BLaER1 treated with 17β-estradiol and CSF1 and Interleukin-3, amounts not matched to agents 10 nM and 100 nM (cell line): ENCODE measurements around the gene SPRN.

Experiments used
- H3K27ac ChIP-seq, 11 experiments: shearing (Covaris generic); formaldehyde crosslinking; 2 replicates each; pipeline ENCODE4 v1.8.1; 2022
- H3K27me3 ChIP-seq, 11 experiments: shearing (Covaris generic); formaldehyde crosslinking; 2 replicates each; pipeline ENCODE4 v1.8.1; 2022
- H3K36me3 ChIP-seq, 11 experiments: shearing (Covaris generic); formaldehyde crosslinking; 2 replicates each; pipeline ENCODE4 v1.8.1; 2022
- H3K4me1 ChIP-seq, 10 experiments: shearing (Covaris generic); formaldehyde crosslinking; 2 replicates each; pipeline ENCODE4 v1.8.1; 2022
- H3K4me2 ChIP-seq, 11 experiments: shearing (Covaris generic); formaldehyde crosslinking; 2 replicates each; pipeline ENCODE4 v1.8.1; 2022
- H3K4me3 ChIP-seq, 10 experiments: shearing (Covaris generic); formaldehyde crosslinking; 2 replicates each; pipeline ENCODE4 v1.8.1; 2022
- H3K9ac ChIP-seq, 11 experiments: shearing (Covaris generic); formaldehyde crosslinking; 2 replicates each; pipeline ENCODE4 v1.8.1; 2022
- H3K9me3 ChIP-seq, 11 experiments: shearing (Covaris generic); formaldehyde crosslinking; replicated peaks in 1 of 11; 2 replicates each; pipeline ENCODE4 v1.8.1; 2022
- H4K20me1 ChIP-seq, 11 experiments: shearing (Covaris generic); formaldehyde crosslinking; 2 replicates each; pipeline ENCODE4 v1.8.1; 2022
- Cebpa-rat ChIP-seq, 11 experiments: shearing (Covaris generic); IDR thresholded peaks; 2 replicates each; pipeline ENCODE4 v1.8.1; 2022

SPRN gene

GRCh38 chr10:133373174-133374090 is 51.0 kb downstream of the SPRN start, which contains the start of gene ECHS1:
Gene ECHS1, minus strand, starts transcription at chr10:133373354. Its CDS starts 21 bp downstream, at chr10:133373333.
- Histone ChIP-seq H3K36me3 (peaks cover 24 to 35% (median 29%) of the 10 kb centered on the region in 11 experiments), H3K4me3 (peak within 1 kb of the TSS; percentile 61 to 83 (median 70)), H3K27ac (peak within 1 kb of the TSS; percentile 81 to 96 (median 89)), H3K9me3 (no peaks in the 10 kb centered on the region), H3K9ac (peak within 1 kb of the TSS; percentile 83 to 91 (median 87)), H3K4me1 (peaks cover 29 to 44% (median 36%) of the 10 kb centered on the region in 10 experiments), H3K27me3 (no peaks in the 10 kb centered on the region; a peak in 1 of 22 replicates), H3K4me2 (peak within 1 kb of the TSS; percentile 81 to 94 (median 87)), H4K20me1 (peaks cover 0 to 25% (median 6%) of the 10 kb centered on the region in 11 experiments; a peak in 10 of 22 replicates)
- no peak for TF ChIP-seq Cebpa-rat (IDR thresholded peaks at IDR 0.05)

DNA sequence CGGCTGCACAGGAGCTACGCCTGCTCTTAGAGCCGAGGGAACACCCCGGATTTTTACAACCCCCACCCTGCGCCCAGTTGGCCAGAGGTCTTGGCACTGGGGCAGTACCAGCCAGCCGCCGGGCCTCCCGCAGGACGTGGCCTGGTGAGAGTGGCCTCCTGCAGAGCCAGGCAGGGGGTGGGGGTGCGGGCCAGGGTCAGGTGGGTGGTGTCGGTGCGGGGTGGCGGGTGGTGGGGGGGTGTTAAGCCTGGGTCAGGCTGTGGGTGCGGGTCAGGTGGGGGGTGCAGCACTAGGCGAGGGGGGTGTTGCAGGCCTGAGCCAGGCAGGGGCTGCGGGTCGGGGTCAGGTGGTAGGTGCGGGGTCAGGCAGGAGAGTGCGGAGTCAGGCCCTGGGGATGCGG is 51.9 kb downstream of the SPRN start:
- TF ChIP-seq Cebpa-rat (IDR thresholded peaks at IDR 0.05) = no peak
- Histone ChIP-seq H3K4me3 (peak overlapping the region; percentile 25 to 83 (median 46); a peak in 17 of 20 replicates), H3K9ac (peak overlapping the region; percentile 18 to 71 (median 62); a peak in 19 of 22 replicates), H3K27me3 (no peaks in the 10 kb centered on the region; a peak in 1 of 22 replicates), H4K20me1 (peaks cover 0 to 29% (median 6%) of the 10 kb centered on the region in 11 experiments; a peak in 10 of 22 replicates), H3K27ac (no peak overlapping the region), H3K9me3 (no peaks in the 10 kb centered on the region), H3K36me3 (peaks cover 30 to 42% (median 35%) of the 10 kb centered on the region in 11 experiments), H3K4me1 (peaks cover 22 to 36% (median 28%) of the 10 kb centered on the region in 10 experiments), H3K4me2 (peak overlapping the region; percentile 80 to 93 (median 87))
